RWPE2 (cell line): ENCODE results near the gene DTWD1.
A peak's percentile ranks its signal among the peaks of the same experiment; 100 is the strongest.
"Not testable (repeated sequence)": the region's sequence is repeated elsewhere in the genome, so short reads cannot be mapped to it uniquely, and the experiment has no call there.

Source experiments
- ATAC-seq: fragments of 200-7000 bp; cut with Tn5 transposase; 3 replicates; pipeline ENCODE4 v1.9.1; 2021; ENCODE audit warnings: low read depth
- DNase-seq: peaks from one replicate; pipeline ENCODE4 v3.0.0-alpha.2; 2020; ENCODE audit warnings: low spot score
- H3K27ac ChIP-seq: fragments of 450-650 bp; 2 replicates; pipeline ENCODE4 v1.5.1; 2017; ENCODE audit warnings: mild to moderate bottlenecking; ENCODE audit not compliant: poor library complexity, severe bottlenecking
- H3K27me3 ChIP-seq: fragments of 250-450 bp; sonication (Bioruptor Pico); 2 replicates; pipeline ENCODE4 v1.5.1; 2021; ENCODE audit warnings: mild to moderate bottlenecking, moderate library complexity; ENCODE audit not compliant: insufficient read depth, poor library complexity, severe bottlenecking
- H3K36me3 ChIP-seq: fragments of 250-450 bp; sonication (Bioruptor Pico); 2 replicates; pipeline ENCODE4 v1.5.1; 2020; ENCODE audit warnings: low read depth, mild to moderate bottlenecking, moderate library complexity
- H3K4me1 ChIP-seq: fragments of 250-450 bp; sonication (Bioruptor Pico); 2 replicates; pipeline ENCODE4 v1.5.1; 2021; ENCODE audit warnings: mild to moderate bottlenecking, moderate library complexity; ENCODE audit not compliant: insufficient read depth, poor library complexity, severe bottlenecking
- H3K4me3 ChIP-seq: fragments of 250-450 bp; sonication (Bioruptor Pico); 2 replicates; pipeline ENCODE4 v1.5.1; 2021; ENCODE audit warnings: mild to moderate bottlenecking, moderate library complexity; ENCODE audit not compliant: severe bottlenecking
- H3K9me3 ChIP-seq: fragments of 250-450 bp; sonication (Bioruptor Pico); 2 replicates; pipeline ENCODE4 v1.5.1; 2021; ENCODE audit warnings: mild to moderate bottlenecking, moderate library complexity; ENCODE audit not compliant: severe bottlenecking
- TF ChIP-seq, protein P1 (sequence below): fragments of 450-650 bp; IDR thresholded peaks from one replicate; pipeline ENCODE4 v1.5.1; 2017; ENCODE audit warnings: mild to moderate bottlenecking, moderate library complexity; ENCODE audit not compliant: poor library complexity, severe bottlenecking

DTWD1 gene

GRCh38 chr15:49605588-49605987 is 15.3 kb upstream of the DTWD1 start:
- no peaks in the 10 kb centered on the region for H3K36me3 ChIP-seq
- H3K27me3 ChIP-seq: no peaks in the 10 kb centered on the region
- no peak overlapping the region for H3K4me3 ChIP-seq
- no peak overlapping the region for H3K27ac ChIP-seq
- H3K9me3 ChIP-seq: no peaks in the 10 kb centered on the region
- DNase-seq: no peak
- no peaks in the 10 kb centered on the region for H3K4me1 ChIP-seq
- TF ChIP-seq, protein P1, sequence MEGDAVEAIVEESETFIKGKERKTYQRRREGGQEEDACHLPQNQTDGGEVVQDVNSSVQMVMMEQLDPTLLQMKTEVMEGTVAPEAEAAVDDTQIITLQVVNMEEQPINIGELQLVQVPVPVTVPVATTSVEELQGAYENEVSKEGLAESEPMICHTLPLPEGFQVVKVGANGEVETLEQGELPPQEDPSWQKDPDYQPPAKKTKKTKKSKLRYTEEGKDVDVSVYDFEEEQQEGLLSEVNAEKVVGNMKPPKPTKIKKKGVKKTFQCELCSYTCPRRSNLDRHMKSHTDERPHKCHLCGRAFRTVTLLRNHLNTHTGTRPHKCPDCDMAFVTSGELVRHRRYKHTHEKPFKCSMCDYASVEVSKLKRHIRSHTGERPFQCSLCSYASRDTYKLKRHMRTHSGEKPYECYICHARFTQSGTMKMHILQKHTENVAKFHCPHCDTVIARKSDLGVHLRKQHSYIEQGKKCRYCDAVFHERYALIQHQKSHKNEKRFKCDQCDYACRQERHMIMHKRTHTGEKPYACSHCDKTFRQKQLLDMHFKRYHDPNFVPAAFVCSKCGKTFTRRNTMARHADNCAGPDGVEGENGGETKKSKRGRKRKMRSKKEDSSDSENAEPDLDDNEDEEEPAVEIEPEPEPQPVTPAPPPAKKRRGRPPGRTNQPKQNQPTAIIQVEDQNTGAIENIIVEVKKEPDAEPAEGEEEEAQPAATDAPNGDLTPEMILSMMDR: no peak
- ATAC-seq: no peak

GRCh38 chr15:49606594-49606993 is 14.3 kb upstream of the DTWD1 start:
- Histone ChIP-seq H3K9me3 (no peaks in the 10 kb centered on the region), H3K27me3 (no peaks in the 10 kb centered on the region), H3K4me3 (no peak overlapping the region), H3K36me3 (no peaks in the 10 kb centered on the region), H3K4me1 (no peaks in the 10 kb centered on the region), H3K27ac (no peak overlapping the region)
- DNase-seq (no peak), ATAC-seq (no peak)
- TF ChIP-seq, protein P1: peak; percentile 25

DNA sequence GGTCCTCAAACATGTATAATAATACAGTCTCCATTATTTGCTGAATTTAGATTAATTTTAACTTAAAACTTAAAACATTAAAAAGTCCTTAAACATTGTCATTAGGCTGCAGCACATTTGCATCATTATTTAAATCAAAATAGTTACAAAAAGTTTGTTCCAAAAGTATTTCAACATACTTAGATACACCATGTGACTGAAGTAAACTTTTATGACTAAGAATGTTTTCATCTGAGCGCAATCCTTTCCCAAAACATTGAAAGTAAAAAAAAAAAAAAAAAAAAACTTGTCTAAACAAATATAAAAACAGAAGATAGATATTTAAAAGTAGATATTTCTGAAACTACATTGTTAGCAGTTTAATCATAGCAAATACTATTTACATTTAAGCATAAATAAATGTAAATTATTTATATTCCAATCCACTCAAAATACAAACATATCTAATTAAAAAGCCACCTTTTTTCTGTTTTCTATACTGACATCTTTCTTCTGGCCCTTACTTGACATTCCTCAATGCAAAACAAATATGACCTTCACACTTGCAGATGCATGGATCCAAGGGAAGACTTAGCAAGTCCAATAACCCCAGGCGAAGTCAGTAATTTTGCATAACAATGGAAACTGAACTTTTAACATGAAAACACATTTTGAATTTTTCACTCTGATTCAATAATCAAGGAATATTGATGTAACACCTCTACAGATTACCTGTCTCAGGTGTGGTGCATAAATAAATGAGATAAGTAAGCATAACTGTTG is 10.5 kb upstream of the DTWD1 start:
- Histone ChIP-seq H3K27me3 (no peaks in the 10 kb centered on the region), H3K4me3 (no peak overlapping the region), H3K36me3 (no peaks in the 10 kb centered on the region), H3K9me3 (no peaks in the 10 kb centered on the region), H3K27ac (no peak overlapping the region), H3K4me1 (no peaks in the 10 kb centered on the region)
- TF ChIP-seq, protein P1: no peak
- ATAC-seq (no peak), DNase-seq (no peak)

DNA sequence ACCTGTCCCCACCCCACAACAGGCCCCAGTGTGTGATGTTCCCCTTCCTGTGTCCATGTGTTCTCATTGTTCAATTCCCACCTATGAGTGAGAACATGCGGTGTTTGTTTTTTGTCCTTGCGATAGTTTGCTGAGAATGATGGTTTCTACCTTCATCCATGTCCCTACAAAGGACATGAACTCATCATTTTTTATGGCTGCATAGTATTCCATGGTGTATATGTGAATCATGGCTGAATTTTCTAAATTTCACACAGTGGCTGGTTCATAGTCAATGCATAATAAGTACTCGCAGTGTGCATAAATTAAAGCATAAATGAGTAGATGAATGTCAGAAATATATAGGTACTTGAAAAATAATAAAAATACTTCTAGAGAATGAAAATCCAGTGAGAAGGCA is 8.6 kb upstream of the DTWD1 start:
- H3K4me3 ChIP-seq, DNase-seq, H3K9me3 ChIP-seq, H3K4me1 ChIP-seq, ATAC-seq, H3K27ac ChIP-seq, H3K27me3 ChIP-seq, H3K36me3 ChIP-seq: not testable (repeated sequence)

DNA sequence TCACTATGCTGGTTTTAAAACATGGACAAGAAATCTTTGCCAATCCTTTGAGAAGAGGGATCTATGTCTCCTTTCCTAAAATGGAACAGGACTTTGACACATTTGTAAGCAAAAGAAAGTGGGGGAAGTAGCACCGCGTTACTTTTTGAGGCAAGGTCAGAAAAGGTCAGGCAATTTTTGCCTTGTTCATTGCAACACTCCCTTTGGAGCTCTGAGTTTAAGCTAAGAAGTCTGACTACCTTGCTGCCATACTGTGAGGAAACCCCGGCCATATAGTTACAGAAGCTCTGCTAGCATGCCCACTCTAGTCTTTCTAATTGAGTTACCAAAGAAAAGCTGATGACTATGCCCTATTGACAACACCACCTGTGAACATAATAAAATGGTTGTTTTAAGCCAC is 1.6 kb upstream of the DTWD1 start:
- ATAC-seq (no peak), DNase-seq (no peak)
- Histone ChIP-seq H3K27me3 (no peaks in the 10 kb centered on the region), H3K9me3 (no peaks in the 10 kb centered on the region), H3K27ac (no peak overlapping the region), H3K4me1 (peaks cover 11% of the 10 kb centered on the region), H3K4me3 (no peak overlapping the region), H3K36me3 (peaks cover 7% of the 10 kb centered on the region)
- TF ChIP-seq, protein P1: no peak
